ENCODE results near the gene UPK2.

Gene UPK2

GRCh38 chr11:118917481-118918127 is 38.5 kb upstream of the UPK2 start:
- Histone ChIP-seq H3K36me3 (no peaks in the 10 kb centered on the region), H3K4me3 (ENCODE audit: low read depth, low read length) (no peak overlapping the region), H3K27me3 (ENCODE audit: insufficient read depth, low read depth, severe bottlenecking) (no peaks in the 10 kb centered on the region), H3K9me3 (ENCODE audit: severe bottlenecking) (no peaks in the 10 kb centered on the region), H3K27ac (peak overlapping the region; percentile 70; the same call in 1 of the 2 replicates)
- DNase-seq = no peak
- TF ChIP-seq CTCF (IDR thresholded peaks at IDR 0.05; ENCODE audit: low read depth, low read length) = no peak

- no peaks in the 10 kb centered on the region for H3K36me3 ChIP-seq
- peak overlapping the region; percentile 28 for H3K4me3 ChIP-seq (ENCODE audit: low read depth, low read length)
- peak overlapping the region; percentile 70 for H3K27ac ChIP-seq
- peak; percentile 69 for DNase-seq
- no peak for TF ChIP-seq CTCF (IDR thresholded peaks at IDR 0.05; ENCODE audit: low read depth, low read length)
- H3K27me3 ChIP-seq (ENCODE audit: insufficient read depth, low read depth, severe bottlenecking) = no peaks in the 10 kb centered on the region
- H3K9me3 ChIP-seq (ENCODE audit: severe bottlenecking) = no peaks in the 10 kb centered on the region
Observed at GRCh38 chr11:118918128-118918685, 37.9 kb upstream of the UPK2 start.

GRCh38 chr11:118918686-118919280 is 37.3 kb upstream of the UPK2 start:
- Histone ChIP-seq H3K9me3 (ENCODE audit: severe bottlenecking) (no peaks in the 10 kb centered on the region), H3K27ac (peak overlapping the region; percentile 70), H3K36me3 (no peaks in the 10 kb centered on the region), H3K4me3 (ENCODE audit: low read depth, low read length) (peak overlapping the region; percentile 28), H3K27me3 (ENCODE audit: insufficient read depth, low read depth, severe bottlenecking) (no peaks in the 10 kb centered on the region)
- no peak for TF ChIP-seq CTCF (IDR thresholded peaks at IDR 0.05; ENCODE audit: low read depth, low read length)
- DNase-seq = no peak

GRCh38 chr11:118921121-118921928 is 34.8 kb upstream of the UPK2 start:
- H3K27ac ChIP-seq = 0 out of 2 replicates have a peak overlapping the region, but pooled peaks have one; percentile 25
- no peak for DNase-seq

More at GRCh38 chr11:118921121-118921928, 34.8 kb upstream of the UPK2 start:
- no peaks in the 10 kb centered on the region for H3K27me3 ChIP-seq (ENCODE audit: insufficient read depth, low read depth, severe bottlenecking)
- no peaks in the 10 kb centered on the region for H3K9me3 ChIP-seq (ENCODE audit: severe bottlenecking)
- H3K4me3 ChIP-seq (ENCODE audit: low read depth, low read length) = peak overlapping the region; percentile 8; the same call in 1 of the 2 replicates
- TF ChIP-seq CTCF (IDR thresholded peaks at IDR 0.05; ENCODE audit: low read depth, low read length) = no peak
- H3K36me3 ChIP-seq = no peaks in the 10 kb centered on the region

Data from WERI-Rb-1 (cell line).